ENCODE measurements around the gene TIE1.

Gene TIE1

DNA sequence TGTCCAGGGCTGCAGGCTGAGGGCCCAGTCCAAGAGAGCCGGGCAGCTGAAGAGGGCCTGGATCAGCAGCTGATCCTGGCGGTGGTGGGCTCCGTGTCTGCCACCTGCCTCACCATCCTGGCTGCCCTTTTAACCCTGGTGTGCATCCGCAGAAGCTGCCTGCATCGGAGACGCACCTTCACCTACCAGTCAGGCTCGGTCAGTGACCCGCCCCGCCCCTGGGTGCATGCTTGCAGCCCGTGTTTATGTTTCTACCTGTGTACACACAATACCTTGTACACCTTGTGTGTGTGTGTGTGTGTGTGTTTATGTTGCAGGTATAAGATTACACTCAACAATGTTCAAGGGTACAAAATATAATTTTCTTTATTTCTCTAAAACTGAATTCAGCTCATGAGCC, 13.0 kb downstream of the TIE1 start:
- DNase-seq, result no peak

DNA sequence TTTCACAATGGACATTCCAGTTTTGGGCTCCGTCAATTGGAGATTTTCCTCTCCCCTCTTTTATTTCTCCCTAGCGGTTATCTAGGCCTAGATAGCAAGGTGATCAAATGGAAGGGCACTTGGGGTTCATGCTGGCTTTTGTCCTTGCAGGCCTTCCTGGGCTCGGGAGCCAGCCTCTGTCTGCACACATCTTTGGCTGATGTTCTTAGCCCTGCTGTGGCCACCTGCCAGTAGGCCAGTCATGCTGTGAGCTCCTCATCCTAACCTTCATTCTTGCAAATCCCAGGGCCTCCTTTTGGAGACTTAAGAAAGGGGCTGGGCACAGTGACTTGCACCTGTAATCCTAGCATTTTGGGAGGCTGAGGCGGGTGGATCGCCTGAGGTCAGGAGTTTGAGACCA, 13.5 kb downstream of the TIE1 start:
- DNase-seq, result no peak

DNA sequence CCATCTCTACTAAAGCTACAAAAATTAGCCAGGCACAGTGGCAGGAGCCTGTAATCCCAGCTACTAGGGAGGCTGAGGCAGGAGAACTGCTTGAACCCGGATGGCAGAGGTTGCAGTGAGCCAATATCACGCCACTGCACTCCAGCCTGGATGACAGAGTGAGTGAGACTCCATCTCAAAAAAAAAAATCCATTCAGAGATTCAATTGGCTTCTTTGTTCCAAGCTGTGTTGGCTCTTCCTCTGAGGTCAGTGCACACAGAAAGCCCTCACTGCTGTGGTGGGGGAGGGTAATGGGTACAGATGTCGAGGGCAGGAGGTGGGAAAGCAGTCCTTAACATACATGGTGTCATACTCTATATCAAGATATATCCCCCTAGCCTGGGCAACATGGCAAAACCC, 14.7 kb downstream of the TIE1 start:
- DNase-seq, result no peak

DNA sequence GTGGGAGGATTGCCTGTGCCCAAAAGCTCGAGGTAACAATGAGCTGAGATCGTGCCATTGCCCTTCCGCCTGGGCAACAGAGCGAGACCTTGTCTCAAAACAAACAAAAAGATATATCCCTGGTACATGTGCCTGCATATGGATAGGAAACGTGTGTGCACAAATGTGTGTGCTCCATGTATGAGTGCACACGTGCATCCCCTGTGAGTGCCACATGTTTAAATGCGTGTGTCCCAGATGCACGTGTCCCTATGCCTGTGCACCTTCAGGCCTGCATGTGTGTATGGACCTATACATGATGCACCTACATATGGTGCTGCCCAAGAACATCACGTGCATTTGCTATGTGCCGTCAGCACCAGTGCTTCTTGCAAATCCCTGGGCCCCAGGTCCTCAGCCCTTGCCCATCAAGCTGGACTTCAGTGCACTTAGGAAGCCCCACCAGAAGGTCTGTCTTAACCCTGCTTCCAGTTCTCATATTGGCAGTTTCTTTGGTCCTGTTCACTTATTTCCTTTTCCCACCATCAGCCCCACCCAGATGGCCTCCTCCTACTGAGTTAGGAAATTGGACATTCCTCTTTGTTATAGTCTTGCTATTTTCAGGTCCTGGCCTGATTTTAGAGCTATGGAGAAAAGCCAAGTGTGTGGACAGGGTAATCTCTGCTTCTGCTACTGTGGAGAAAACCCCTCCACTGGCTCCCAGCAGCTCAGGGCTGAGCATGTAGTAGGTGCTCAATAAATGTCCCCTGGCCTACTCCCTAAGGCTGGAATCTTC, 15.4 kb downstream of the TIE1 start:
- no peak for DNase-seq

DNA sequence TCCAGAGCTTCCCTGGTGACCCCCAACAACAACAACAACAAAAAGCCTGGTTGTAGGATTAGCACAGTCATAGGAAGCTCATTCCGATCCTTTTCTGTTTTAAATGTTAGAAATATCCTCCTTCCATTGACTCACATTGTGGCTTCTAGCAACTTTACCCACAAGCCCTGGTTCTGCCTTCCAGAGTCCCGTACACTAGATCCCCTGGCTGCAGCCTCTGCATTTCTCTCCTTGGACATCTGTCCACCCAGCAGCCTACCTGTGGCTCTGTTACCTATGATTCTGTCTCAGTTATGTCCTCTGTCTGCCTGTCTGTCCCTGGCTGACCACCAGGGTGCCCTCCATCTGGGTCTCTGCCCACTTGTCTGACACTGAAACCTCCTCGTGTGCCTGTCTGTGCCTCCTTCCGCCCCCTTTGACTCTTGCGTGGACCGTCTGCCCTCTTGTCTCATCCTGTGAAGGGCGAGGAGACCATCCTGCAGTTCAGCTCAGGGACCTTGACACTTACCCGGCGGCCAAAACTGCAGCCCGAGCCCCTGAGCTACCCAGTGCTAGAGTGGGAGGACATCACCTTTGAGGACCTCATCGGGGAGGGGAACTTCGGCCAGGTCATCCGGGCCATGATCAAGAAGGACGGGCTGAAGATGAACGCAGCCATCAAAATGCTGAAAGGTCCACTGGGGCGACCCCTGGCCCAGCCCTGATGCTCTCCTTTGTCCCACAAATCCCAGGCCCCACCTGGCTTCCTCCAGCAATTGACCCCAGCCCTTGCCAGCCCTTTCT, 16.1 kb downstream of the TIE1 start:
- DNase-seq, result no peak

DNA sequence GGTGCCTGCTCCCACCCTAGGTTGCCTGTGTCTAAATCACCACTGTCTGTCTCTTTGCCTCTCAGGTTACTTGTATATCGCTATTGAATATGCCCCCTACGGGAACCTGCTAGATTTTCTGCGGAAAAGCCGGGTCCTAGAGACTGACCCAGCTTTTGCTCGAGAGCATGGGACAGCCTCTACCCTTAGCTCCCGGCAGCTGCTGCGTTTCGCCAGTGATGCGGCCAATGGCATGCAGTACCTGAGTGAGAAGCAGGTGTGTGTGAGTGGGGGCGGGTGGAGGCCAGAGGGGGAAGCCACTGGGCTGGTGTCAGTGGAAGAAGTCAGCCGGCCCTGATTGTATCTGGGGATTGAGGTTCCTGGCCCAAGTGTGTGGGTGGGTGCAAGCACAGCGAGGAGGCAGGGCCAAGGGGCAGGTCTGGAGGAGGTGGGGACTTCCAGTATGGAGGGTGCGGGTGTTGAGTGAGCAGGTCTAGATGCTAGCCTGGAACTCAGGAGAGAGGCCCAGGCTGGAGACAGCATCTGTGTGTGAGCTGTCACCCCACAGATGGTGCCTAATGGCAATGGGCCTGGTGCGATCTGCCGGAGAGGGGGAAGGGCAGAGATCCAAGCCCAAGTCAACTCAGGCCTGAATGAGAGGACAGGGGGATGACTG, 17.2 kb downstream of the TIE1 start:
- DNase-seq, result no peak

DNA sequence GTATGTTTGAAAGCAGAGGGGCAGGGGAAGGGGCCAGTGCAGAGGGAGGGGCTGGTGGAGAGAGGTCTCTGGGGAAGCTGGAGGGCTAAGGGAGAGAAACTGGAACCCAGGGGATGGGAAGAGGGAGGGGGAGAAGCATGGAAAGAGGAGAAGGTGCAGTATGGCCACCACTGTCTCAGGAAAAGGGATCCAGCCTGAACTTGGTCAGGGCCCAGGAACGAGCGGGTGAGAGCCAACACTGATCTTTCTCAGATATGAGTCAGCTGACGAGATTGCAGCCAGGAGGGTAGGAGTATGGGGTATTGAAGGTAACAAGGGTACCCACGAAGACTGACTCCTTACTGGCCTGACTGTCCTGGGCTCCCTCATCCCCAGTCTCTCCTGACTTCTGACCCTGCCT, 18.0 kb downstream of the TIE1 start:
- DNase-seq, result no peak

DNA sequence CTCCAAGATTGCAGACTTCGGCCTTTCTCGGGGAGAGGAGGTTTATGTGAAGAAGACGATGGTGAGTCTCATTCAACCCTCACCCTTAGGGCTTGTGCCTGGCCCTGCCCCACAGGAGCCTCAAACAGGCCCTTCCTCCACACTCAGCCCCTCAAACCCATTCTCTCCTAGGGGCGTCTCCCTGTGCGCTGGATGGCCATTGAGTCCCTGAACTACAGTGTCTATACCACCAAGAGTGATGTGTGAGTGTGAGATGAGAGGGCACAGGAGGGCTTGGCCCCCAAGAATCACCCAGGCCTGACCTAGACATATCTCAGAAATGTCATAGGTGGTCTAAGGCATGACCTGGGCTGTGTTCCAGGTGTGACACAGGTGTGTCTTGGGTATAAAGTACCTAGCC, 18.5 kb downstream of the TIE1 start:
- no peak for DNase-seq

DNA sequence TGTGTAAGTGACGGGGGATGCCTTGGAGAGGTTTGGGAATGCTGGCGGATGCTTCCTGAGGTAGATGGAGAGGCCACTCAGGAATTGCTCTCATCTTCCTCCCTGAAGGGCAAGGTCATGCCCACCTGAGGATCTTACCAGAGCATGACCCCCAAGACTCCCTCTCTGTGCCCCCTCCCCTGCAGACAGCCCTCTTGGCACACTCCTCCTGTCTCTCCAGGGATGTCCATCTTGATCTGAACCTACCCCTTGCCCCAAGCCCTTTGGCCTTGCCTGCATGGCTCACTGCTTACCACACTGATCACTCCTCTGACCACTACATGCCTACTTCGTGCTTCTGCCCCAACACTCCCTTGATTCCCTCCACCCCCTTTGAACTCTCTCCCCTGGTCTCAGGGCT, 19.0 kb downstream of the TIE1 start:
- DNase-seq, result no peak

DNA sequence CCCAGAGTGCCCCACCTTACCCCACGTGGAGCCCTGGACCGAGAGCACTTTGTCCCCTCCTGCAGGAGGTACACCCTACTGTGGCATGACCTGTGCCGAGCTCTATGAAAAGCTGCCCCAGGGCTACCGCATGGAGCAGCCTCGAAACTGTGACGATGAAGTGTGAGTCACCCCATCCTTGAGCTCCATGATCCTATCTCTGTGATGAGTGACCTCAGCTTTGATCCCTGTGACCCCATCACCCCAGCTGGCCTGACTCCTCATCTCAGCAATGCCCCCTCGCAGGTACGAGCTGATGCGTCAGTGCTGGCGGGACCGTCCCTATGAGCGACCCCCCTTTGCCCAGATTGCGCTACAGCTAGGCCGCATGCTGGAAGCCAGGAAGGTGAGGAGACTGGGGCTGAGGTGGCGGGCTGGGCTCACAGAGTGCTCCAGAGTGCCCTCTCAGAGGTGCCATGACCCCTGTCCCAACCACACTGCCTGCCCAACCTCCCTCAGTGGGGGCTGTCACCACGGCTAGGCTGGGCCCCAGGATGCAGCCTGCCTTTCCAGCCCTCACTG, 20.6 kb downstream of the TIE1 start:
- no peak for DNase-seq

DNA sequence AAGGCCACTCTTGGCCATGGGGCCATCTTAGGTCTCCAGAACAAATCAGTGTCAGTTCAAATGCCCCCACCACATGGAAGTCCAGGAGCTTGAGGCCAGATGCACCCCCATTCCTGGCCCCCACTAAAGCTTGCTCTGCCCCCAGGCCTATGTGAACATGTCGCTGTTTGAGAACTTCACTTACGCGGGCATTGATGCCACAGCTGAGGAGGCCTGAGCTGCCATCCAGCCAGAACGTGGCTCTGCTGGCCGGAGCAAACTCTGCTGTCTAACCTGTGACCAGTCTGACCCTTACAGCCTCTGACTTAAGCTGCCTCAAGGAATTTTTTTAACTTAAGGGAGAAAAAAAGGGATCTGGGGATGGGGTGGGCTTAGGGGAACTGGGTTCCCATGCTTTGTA, 21.7 kb downstream of the TIE1 start:
- DNase-seq, result no peak

DNA sequence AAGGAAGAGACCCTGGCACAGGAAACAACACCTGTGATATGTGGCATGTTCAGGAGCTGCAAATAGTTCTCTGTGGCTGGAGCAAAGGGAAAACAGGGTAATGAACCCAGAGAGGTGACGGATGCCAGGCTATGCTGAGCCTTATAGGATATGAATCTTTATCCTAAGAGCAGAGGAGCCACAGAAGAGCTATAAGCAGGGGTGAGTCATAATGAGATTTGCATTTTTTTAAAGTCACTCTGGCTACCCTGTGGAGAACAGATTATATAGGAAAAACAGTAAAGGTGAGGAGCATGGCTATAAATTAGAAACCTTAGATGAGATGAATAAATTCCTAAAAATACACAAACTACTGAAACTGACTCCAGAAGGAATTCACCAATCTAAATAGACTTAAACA, 24.0 kb downstream of the TIE1 start:
- DNase-seq, result no peak

DNA sequence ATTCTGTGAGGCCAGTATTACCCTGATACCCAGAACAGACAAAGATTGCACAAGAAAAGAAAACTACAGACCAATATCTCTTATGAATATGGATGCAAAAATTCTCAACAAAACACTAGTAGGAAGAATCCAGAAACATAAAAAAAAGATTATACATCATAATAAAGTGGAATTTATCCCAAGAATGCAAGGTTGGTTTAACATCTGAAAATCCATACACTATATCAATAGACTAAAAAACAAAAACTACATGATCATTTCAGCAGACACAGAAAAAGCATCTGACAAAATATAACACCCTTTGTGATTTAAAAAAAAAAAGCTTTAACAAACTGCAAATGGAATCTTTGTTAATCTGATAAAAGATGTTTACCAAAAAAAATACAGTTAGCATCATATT, 24.6 kb downstream of the TIE1 start:
- DNase-seq, result no peak

DNA sequence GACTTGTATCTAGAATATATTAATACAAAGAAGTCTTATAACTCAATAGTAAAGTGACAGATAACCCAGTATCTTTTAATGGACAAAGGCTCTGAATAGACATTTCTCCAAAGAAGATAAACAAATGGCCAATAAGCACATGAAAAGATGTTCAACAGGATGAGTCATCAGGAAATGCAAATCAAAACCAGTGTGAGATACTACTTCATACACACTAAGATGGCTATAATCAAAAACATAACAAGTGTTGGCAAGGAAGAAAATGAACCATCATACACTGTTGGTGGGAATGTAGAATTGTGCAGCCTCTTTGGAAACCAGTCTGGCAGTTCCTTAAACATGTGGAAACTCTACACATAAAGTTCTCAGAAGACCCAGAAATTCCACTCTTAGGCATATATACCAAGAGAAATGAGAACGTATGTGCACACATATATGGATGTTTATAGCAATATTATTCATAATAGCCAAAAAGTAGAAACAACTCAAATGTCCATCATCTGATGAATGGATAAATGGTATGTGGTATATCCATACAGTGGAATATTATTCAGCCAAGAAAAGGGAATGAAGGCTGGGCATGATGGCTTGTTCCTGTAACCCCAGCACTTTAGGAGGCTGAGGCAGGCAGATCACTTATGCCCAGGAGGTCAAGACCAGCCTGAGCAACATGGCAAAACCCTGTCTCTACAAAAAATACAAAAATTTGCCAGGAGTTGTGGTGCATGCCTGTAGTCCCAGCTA, 26.9 kb downstream of the TIE1 start:
- DNase-seq, result no peak

DNA sequence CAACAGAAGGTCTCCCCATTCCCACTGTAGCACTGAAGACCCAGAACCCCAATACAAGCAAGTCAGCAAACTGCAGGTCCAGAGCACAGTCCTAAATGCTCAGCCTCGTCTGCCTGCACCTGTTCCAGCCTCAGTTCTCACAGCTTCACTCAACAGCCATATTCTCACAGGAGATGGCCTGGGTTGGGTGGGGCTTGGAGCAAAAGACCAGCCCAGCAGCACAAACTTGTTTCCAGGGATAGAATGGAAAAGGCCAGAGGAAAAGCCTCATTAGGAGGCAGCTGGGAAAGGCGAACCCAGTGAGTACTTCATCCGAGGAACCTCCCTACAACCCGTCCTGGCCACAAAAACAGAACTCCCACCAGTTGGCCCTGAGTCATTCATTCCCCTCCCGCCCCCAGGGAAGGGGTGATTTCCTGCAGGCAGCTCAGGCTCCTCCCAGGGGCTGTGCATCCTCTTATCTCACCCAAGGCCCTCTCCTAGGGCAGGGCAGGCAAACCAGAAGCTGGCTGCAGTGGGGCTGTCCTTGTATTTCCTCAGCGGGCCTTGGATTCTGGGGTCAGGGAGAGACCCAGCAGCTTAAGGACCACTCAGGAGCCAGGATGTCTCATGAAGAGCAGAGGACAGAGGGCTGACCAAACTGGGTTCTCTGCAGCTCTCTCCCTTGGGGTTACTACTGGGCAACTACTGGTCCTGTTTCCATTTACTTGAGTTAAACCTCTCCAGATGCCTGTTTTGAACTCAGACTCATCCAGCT, 29.4 kb downstream of the TIE1 start:
- peak; percentile 50 for DNase-seq

DNA sequence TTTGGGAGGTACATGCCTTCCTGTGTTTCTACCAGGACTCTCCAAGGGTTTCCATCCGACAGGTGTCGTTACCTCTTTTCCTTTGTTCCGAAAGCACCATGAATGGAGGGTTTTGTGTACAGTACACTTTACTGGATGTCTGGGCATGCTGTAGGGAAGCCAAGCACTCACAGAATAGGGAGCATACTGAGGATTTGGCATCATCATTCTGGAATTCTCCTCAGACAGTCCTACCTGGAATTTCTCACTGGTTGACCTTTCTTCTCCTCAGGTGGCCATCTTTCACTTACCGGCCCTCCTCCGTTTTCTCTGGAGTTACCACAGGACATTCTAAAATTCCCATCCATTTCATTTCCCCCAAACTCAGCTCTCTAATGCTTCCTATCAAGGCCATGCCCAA, 30.9 kb downstream of the TIE1 start:
- DNase-seq, result no peak

DNA sequence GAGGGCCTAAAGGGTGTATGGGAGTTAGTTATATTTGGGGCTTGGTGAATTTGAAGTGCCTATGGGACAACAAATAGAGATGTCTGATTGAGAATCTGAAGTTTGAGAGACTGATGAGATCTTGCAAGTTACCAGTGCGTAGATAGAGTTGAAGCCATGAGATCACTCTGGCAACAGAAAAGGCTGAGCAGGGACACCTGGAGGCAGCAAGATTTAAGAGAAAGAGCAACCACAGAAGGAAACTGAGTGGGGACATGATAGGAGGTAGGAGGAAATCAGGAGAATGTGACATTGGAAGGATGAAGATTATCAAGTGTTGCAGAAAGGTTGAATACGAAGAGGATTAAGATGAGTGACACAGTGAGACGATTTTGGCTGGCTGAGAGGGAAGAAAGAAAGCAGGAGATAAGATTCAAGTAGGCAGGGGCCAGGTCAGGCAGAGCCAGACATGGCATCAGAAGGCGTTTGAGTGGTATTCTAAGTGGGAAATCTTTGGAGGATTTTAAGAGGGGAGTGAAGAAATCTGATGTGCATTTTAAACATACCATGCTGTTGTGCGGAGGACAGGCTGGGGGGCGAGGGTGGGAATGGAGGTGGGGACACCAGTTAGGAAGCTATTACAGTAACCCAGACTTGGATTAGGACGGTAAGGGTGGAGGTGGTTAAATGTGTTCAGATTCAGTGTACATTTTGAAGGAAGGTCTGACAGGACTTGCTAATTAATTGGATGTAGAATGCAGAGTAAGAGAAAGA, 33.8 kb downstream of the TIE1 start:
- DNase-seq, result no peak

DNA sequence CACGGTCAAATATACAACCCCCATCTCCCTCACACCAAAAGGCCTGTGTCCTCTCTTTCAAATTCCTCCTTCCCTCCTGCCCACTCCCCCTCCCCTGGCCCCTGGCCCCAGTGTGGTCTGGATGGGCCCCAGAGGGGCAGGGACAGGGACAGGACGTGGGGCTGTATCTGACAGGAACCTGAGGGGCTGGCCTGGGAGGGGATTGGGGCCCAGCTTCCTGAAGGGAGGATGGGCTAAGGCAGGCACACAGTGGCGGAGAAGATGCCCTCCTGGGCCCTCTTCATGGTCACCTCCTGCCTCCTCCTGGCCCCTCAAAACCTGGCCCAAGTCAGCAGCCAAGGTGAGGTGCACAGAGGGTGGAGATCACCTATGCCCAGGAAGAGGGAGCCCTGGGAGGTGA, 36.8 kb downstream of the TIE1 start, which contains the start of gene MPL:
Gene MPL (plus strand): TSS at position 231 of the 400 bp plus-strand sequence. CDS start 31 bp downstream, at position 262.
- DNase-seq, result no peak

DNA sequence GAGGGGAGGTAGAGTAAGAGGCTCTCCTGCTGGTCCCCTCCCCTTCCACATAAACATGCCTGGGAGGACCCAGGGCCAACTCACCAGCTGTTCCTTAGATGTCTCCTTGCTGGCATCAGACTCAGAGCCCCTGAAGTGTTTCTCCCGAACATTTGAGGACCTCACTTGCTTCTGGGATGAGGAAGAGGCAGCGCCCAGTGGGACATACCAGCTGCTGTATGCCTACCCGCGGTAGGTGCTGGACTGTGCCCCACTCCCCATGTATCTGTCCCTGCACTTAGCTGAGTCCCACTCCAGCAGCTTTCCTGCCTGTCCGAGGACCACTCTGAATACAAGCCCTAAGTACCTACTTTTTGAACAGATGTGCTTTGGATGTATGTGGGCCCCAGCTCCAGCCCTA, 37.2 kb downstream of the TIE1 start:
- DNase-seq, result no peak

DNA sequence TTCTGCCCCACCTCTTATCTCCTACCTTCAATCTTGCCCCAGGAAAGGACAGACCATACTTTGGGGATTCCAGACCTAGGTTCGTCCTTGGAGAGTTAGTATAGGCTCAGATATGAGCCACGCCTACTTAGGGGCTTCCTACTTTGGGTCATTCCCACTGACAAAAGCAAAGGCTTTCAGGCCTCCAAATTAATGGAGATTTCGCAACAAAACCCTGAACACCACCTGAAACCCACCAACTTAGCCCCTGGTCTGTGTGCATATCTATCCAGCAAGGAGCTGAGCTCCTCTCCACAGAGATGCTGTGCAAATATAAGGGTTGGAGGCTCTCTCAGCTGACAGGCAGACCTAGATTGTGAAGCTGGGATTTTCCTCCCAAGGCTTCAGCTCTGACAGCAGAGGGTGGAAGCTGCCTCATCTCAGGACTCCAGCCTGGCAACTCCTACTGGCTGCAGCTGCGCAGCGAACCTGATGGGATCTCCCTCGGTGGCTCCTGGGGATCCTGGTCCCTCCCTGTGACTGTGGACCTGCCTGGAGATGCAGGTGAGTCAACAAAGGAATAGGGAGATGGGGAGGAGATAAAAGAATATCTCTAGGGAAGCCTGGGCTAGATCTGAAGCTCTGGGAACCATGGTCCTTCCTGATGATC, 38.9 kb downstream of the TIE1 start:
- DNase-seq, result no peak

DNA sequence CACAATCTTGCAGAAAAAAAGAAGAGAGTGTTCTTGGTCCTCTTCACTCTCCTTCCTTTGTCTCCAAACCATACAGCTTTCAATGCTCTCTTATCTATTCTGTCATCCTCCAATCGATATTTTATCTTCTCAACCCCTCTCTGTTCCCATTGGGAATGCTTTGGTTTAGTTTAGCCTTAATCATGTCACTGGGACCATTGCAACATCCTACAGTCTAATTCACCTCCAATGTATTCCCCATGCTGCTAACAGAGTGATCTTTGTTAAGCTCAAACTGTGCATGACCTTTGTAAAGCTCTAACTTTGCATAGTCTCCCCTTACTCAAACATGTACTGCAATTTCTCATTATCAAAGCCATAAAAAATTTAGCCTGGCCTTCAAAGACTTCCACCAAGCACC, 39.8 kb downstream of the TIE1 start:
- no peak for DNase-seq

Measured in CD4-positive, alpha-beta T cell treated with Interleukin-17A for 4 hours (primary cell).